ENCODE results near the gene SEPHS2. TPM values are rescaled to one million over a fixed set of nuclear protein-coding genes. Genes with fewer than 3 reads are reported as not detected.
"Not testable (repeated sequence)": the region's sequence is repeated elsewhere in the genome, so short reads cannot be mapped to it uniquely, and the experiment has no call there.

Gene SEPHS2
- total RNA-seq, 2 donors from 2014 or later = 18.3 to 21.4 TPM

DNA sequence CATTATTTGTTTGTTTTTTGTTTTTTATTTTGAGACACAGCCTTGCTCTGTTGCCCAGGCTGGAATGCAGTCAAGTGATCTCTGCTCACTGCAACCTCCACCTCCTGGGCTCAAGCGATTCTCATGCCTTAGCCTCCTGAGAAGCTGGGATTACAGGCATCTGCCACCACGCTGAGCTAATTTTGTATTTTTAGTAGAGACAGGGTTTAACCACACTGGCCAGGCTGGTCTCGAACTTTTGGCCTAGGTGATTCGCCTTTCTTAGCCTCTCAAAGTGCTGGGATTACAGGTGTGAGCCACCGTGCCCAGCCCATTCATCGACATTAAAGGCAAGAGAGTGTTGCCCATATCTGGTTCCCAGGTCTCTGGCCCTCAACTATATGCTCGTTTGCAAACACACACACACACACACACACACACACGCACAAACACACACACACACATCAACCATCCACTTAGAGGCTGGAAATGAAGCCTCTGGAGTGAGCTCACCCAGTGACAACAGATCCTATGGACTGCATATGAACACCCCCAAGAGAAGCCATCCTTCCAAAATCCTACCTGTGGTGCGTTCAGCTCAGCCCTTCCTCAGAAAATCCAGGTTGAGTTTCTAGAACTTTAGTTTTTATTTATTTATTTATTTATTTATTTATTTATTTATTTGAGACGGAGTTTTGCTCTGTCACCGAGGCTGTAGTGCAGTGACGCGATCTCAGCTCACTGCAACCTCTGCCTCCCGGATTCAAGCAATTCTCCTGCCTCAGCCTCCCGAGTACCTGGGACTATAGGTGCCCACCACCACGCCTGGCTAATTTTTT is 12.3 kb upstream of the SEPHS2 start:
- H3K9me3 ChIP-seq (ENCODE audit: control insufficient read depth, low read length, poor library complexity, severe bottlenecking) = no peaks in the 10 kb centered on the region
- Mint-ChIP-seq H3K27me3 (no peaks in the 10 kb centered on the region), H3K27ac (peak overlapping the region; percentile 85), H3K4me3 (no peak overlapping the region), H3K36me3 (ENCODE audit: low read depth) (no peaks in the 10 kb centered on the region), H3K4me1 (peaks cover 27% of the 10 kb centered on the region)
- ATAC-seq = no peak
- DNase-seq = no peak

DNA sequence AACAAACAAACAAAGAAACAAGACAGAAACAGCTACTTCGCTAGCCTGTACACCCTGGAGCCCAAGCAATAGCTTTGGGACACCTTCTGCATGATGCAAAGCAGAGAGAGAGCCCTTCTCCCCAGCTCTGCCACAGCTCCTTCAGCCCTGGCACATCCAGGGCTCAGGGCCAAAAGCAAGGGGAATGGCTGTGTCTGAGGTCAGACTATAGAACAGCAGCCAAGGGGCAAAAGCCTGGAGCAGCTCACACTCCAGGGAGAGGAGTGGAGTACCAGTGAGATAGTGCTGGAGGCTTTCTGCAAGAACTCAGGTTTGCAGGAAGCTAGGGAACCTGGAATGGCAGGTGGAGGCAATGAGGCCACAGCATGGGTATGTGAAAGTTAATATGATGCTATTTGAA is 11.6 kb upstream of the SEPHS2 start:
- Mint-ChIP-seq H3K36me3 (ENCODE audit: low read depth) (no peaks in the 10 kb centered on the region), H3K4me1 (peaks cover 27% of the 10 kb centered on the region), H3K4me3 (no peak overlapping the region), H3K27me3 (no peaks in the 10 kb centered on the region), H3K27ac (peak overlapping the region; percentile 9)
- no peaks in the 10 kb centered on the region for H3K9me3 ChIP-seq (ENCODE audit: control insufficient read depth, low read length, poor library complexity, severe bottlenecking)
- ATAC-seq = no peak
- DNase-seq = no peak

DNA sequence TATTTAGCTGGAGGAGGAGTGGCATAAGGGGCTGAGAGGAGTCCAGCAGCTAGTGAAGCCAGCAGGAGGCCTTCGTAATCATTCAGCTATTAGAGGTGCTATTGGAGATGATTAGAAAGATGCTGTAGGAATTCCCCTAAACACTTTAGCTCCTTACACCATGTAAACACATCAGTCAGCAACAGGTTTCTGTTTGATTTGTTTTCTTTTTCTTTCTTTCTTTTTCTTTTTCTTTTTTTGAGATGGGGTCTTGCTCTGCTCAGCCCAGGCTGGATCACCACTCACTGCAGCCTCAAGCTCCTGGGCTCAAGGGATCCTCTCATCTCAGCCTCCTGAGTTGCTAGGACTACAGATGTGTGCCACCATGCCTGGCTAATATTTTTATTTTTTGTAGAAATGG is 10.6 kb upstream of the SEPHS2 start:
- no peaks in the 10 kb centered on the region for H3K9me3 ChIP-seq (ENCODE audit: control insufficient read depth, low read length, poor library complexity, severe bottlenecking)
- no peak overlapping the region for H3K27ac Mint-ChIP-seq
- H3K4me3 Mint-ChIP-seq = no peak overlapping the region
- DNase-seq = no peak
- ATAC-seq = no peak
- peaks cover 27% of the 10 kb centered on the region for H3K4me1 Mint-ChIP-seq
- H3K27me3 Mint-ChIP-seq = no peaks in the 10 kb centered on the region
- H3K36me3 Mint-ChIP-seq (ENCODE audit: low read depth) = no peaks in the 10 kb centered on the region

DNA sequence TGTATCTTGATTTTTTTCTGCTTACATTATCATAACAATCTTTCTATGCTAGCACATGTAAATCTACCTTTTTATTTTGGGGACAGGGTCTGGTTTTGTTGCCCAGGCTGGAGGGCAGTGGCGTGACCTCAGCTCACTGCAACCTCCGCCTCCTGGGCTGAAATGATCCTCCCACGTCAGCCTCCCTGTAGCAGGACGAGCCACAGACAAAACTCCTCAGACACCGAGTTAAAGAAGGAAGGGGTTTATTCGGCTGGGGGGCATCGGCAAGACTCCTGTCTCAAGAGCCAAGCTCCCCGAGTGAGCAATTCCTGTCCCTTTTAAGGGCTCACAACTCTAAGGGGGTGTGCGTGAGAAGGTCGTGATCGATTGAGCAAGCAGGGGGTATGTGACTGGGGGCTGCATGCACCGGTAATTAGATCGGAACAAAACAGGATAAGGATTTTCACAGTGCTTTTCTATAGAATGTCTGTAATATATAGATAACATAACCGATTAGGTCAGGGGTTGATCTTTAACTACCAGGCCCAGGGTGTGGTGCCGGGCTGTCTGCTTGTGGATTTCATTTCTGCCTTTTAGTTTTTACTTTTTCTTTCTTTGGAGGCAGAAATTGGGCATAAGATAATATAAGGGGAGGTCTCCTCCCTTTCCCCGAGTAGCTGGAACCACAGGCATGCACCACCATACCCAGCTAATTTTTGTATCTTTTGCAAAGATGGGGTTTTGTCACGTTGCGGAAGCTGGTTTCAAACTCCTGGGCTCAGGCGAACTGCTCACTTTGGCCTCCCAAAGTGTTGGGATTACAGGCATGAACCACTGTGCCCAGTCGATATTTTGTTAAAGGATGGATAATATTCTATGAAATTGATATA is 7.3 kb upstream of the SEPHS2 start:
- DNase-seq; H3K27me3 Mint-ChIP-seq; H3K36me3 Mint-ChIP-seq (ENCODE audit: low read depth); ATAC-seq; H3K9me3 ChIP-seq (ENCODE audit: control insufficient read depth, low read length, poor library complexity, severe bottlenecking); H3K27ac Mint-ChIP-seq; H3K4me3 Mint-ChIP-seq: not testable (repeated sequence)
- H3K4me1 Mint-ChIP-seq = peaks cover 20% of the 10 kb centered on the region

DNA sequence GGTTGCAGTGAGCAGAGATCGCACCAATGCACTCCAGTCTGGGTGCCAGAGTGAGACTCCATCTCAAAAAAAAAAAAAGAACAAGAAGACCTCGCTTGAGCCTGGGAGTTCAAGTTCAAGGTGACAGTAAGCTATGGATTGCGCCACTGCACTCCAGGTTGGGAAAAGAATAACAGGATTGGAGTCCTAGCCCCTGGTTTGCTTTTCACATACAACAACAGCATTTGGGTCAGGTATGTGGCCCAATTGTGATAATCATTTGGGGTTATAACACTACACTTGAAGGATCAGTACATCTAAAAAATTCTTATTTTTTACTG is 3.4 kb upstream of the SEPHS2 start:
- Mint-ChIP-seq H3K36me3 (ENCODE audit: low read depth) (no peaks in the 10 kb centered on the region), H3K4me3 (no peak overlapping the region), H3K27me3 (no peaks in the 10 kb centered on the region), H3K27ac (no peak overlapping the region), H3K4me1 (peaks cover 16% of the 10 kb centered on the region)
- ATAC-seq (no peak), DNase-seq (no peak)
- H3K9me3 ChIP-seq (ENCODE audit: control insufficient read depth, low read length, poor library complexity, severe bottlenecking) = no peaks in the 10 kb centered on the region

DNA sequence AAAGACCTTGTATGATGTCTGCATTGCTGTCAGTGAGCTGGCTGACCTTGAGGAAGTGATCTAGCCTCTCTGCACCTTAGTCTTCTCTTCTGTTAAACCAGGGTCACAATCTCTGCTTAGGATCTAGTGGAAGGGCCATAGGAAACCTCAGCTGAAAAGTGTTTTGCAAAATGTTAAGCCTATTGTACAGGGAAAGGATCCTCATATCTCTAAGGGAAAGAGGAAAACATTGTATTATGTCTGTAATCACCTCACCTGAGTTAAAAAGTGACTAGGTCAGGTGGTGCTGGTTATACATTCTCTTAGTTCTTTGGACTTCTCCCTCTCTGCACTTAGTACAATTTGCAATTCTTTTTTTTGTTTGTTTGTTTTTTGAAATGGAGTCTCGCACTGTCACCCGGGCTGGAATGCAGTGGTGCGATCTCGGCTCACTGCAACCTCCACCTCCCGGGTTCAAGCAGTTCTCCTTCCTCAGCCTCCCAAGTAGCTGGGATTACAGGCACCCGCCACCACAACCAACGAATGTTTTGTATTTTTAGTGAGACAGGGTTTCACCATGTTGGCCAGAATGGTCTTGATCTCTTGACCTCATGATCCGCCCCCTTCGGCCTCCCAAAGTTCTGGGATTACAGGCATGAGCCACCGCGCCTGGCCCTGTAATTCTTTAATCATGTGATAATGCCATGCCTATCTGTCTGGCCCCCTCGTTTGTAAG is 2.0 kb upstream of the SEPHS2 start:
- DNase-seq (no peak), ATAC-seq (no peak)
- no peaks in the 10 kb centered on the region for H3K9me3 ChIP-seq (ENCODE audit: control insufficient read depth, low read length, poor library complexity, severe bottlenecking)
- H3K27me3 Mint-ChIP-seq = no peaks in the 10 kb centered on the region
- peak overlapping the region; percentile 36 for H3K4me3 Mint-ChIP-seq
- peaks cover 25% of the 10 kb centered on the region for H3K4me1 Mint-ChIP-seq
- no peak overlapping the region for H3K27ac Mint-ChIP-seq
- H3K36me3 Mint-ChIP-seq (ENCODE audit: low read depth) = no peaks in the 10 kb centered on the region

DNA sequence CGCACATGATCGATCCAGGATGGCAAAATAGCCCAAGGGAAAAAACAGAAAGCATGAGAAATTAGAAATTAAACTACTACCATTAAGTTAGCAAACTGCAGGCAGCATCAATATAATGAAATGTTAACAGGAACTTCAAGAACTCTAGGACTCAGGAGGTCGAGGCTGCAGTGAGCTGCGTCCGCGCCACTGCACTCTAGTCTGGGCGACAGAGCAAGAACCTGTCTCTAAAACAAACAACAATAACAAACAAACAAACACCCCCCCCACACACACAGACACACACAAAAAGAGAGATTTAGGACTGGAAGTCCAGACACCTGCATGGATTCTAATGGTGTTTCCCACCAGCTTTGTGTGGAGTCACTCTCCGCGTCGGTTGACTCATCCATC is 525 bp upstream of the SEPHS2 start:
- Mint-ChIP-seq H3K4me3 (peak overlapping the region; percentile 91), H3K27ac (peak overlapping the region; percentile 46), H3K27me3 (no peaks in the 10 kb centered on the region), H3K4me1 (peaks cover 25% of the 10 kb centered on the region), H3K36me3 (ENCODE audit: low read depth) (no peaks in the 10 kb centered on the region)
- DNase-seq = no peak
- H3K9me3 ChIP-seq (ENCODE audit: control insufficient read depth, low read length, poor library complexity, severe bottlenecking) = no peaks in the 10 kb centered on the region
- no peak for ATAC-seq

DNA sequence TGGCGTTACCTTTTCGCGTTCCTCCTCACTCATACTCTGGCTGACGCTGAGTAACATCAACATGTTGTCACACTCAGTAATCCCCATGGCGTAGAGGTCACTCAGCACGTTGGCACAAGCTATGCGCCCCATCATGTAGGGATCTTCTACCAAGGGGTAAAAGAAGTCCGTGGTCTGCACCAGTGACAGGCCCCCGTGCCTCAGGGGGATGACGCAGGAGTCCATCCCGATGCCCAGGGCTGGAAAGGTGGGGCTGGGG is 596 bp downstream of the SEPHS2 start:
- no peaks in the 10 kb centered on the region for H3K27me3 Mint-ChIP-seq
- ATAC-seq = no peak
- H3K4me3 Mint-ChIP-seq = peak overlapping the region; percentile 91
- no peaks in the 10 kb centered on the region for H3K9me3 ChIP-seq (ENCODE audit: control insufficient read depth, low read length, poor library complexity, severe bottlenecking)
- H3K27ac Mint-ChIP-seq = peak overlapping the region; percentile 46
- peaks cover 22% of the 10 kb centered on the region for H3K4me1 Mint-ChIP-seq
- no peaks in the 10 kb centered on the region for H3K36me3 Mint-ChIP-seq (ENCODE audit: low read depth)
- DNase-seq = no peak

DNA sequence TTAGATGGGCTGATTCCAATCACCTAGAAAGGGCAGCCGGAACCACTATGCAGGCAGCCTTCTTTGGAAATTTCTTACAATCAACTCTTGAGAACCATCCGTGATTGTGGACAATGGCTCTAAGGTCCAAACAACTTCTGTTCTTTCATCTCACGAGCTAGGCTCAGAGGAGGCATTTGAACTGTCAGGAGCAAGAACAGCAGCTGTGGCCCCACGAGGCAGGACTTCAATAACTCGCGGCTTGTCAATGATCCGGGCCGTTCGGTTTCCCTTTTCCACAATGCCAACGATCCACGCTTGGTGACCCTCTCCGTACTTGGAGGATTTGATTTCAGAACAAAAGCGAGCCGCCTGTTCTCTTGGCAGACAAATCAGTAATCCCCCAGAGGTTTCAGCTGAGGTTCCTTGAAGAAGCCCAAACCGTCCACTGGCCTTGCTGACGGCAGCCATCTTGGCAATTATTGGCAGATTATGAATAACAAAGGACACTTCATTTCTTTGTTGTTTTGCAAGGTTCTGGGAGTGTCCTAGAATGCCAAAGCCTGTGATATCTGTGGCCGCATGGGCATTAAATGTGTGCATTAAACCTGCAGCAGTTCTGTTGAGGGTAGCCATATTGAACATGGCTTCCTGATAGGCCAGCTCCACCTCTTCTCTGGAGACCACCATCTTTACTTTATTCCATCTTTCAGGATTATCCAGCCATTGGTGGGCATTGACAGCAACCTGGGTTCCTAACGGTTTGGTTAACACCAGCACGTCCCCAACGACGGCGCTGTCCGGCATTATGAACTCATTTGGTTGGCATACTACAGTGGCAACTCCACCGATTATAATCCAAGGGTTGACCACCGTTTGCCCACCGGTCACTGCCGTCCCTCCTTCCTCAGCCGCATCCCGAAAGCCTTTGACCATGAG is 1.2 kb downstream of the SEPHS2 start:
- DNase-seq = no peak
- peak overlapping the region; percentile 46 for H3K27ac Mint-ChIP-seq
- no peaks in the 10 kb centered on the region for H3K9me3 ChIP-seq (ENCODE audit: control insufficient read depth, low read length, poor library complexity, severe bottlenecking)
- no peaks in the 10 kb centered on the region for H3K27me3 Mint-ChIP-seq
- no peak for ATAC-seq
- peak overlapping the region; percentile 91 for H3K4me3 Mint-ChIP-seq
- peaks cover 22% of the 10 kb centered on the region for H3K4me1 Mint-ChIP-seq
- no peaks in the 10 kb centered on the region for H3K36me3 Mint-ChIP-seq (ENCODE audit: low read depth)

DNA sequence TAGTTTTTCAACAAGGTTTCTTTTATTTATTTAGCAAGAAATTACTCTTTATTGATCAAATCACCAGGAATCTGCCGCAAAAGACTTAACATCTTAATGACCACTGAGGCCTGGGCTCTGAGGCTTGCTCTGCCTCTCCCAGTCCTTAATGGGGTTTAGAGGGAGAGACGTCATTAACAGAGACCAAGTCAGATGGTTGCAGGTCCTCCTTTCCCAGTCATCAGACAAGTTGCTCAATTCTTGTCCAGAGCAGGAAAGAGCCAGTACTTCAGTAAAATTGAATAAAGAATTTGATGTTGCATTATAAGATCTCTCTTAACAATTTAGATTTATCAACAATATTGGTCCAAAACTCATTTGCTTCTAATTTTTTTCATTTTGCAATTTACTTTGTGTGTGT is 2.0 kb downstream of the SEPHS2 start:
- Mint-ChIP-seq H3K27me3 (no peaks in the 10 kb centered on the region), H3K4me1 (peaks cover 24% of the 10 kb centered on the region), H3K27ac (peak overlapping the region; percentile 46), H3K36me3 (ENCODE audit: low read depth) (no peaks in the 10 kb centered on the region), H3K4me3 (peak overlapping the region; percentile 91)
- no peaks in the 10 kb centered on the region for H3K9me3 ChIP-seq (ENCODE audit: control insufficient read depth, low read length, poor library complexity, severe bottlenecking)
- ATAC-seq (no peak), DNase-seq (no peak)

DNA sequence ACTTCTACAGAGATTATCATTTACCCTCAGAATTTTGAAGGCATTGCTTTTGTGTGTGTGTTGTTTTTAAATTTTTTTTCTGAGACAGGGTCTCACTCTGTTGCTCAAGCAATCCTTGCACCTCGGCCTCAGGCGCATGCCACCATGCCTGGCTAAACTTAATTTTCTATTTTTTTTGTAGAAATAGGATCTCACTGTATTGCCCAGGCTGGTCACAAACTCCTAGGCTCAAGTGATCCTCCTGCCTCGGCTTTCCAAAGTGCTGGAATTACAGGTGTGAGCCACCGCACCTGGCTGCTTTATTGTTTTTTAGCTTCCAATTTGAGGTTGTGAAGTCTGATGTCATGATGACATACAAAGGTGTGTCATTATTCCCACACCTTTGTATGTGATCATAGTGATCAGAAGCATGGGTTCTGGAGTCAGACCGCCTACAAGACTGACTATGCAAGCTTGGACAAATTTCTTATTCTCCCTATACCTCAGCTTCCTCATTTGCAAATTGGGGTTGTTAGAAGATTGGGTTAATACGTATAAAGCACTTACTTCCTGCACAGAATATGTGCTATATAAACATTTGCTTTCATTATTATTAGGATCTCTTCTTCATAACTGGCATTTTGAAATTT is 5.8 kb downstream of the SEPHS2 start:
- no peaks in the 10 kb centered on the region for H3K27me3 Mint-ChIP-seq
- no peak for ATAC-seq
- H3K27ac Mint-ChIP-seq = no peak overlapping the region
- H3K4me3 Mint-ChIP-seq = no peak overlapping the region
- peaks cover 25% of the 10 kb centered on the region for H3K4me1 Mint-ChIP-seq
- H3K9me3 ChIP-seq (ENCODE audit: control insufficient read depth, low read length, poor library complexity, severe bottlenecking) = no peaks in the 10 kb centered on the region
- no peaks in the 10 kb centered on the region for H3K36me3 Mint-ChIP-seq (ENCODE audit: low read depth)
- no peak for DNase-seq

DNA sequence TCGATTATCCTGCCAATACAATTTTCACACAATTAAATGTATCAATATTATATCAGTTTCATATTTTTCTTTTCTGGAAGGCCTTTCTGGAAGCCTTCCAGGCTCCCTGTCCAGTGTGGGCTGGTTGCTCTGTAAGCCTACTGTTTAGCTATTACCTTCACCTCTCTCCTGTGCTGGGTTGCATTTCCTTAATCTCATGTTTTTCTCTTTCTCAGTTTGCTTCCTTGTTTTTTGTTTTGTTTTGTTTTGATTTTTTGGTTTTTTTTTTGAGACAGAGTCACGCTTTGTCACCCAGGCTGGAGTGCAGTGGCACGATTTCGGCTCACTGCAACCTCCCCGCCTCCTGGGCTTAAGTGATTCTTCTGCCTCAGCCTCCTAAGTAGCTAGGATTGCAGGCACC is 6.8 kb downstream of the SEPHS2 start:
- no peak overlapping the region for H3K27ac Mint-ChIP-seq
- no peaks in the 10 kb centered on the region for H3K27me3 Mint-ChIP-seq
- ATAC-seq (no peak), DNase-seq (no peak)
- no peaks in the 10 kb centered on the region for H3K36me3 Mint-ChIP-seq (ENCODE audit: low read depth)
- peak overlapping the region; percentile 36 for H3K4me3 Mint-ChIP-seq
- H3K9me3 ChIP-seq (ENCODE audit: control insufficient read depth, low read length, poor library complexity, severe bottlenecking) = no peaks in the 10 kb centered on the region
- H3K4me1 Mint-ChIP-seq = peaks cover 28% of the 10 kb centered on the region
